WTC11 (cell line): Measurements from ENCODE around the gene PRAME. TPM values are rescaled to one million over a fixed set of nuclear protein-coding genes. Genes with fewer than 3 reads are reported as not detected.

ENCODE experiments used
- ATAC-seq: fragments of 200-7000 bp; cut with Tn5 transposase; 2 replicates; pipeline ENCODE4 v1.10.0; 2021; ENCODE audit warnings: mild to moderate bottlenecking, moderate library complexity
- CTCF ChIA-PET: fragments of 300-600 bp; sonication (Branson Sonifier 250); formaldehyde crosslinking; loops from one replicate; lab custom pipeline; 2021; ENCODE audit warnings: antibody characterized with exemption; lab: Charles Lee
- POLR2A ChIA-PET: fragments of 350-600 bp; sonication (Branson Sonifier 250); formaldehyde crosslinking; loops from one replicate; lab custom pipeline; 2021; ENCODE audit warnings: antibody characterized with exemption; lab: Charles Lee
- DNase-seq: peaks from one replicate; pipeline ENCODE4 v3.0.0; 2021; ENCODE audit warnings: low spot score
- H3K27ac Mint-ChIP-seq: 2 replicates; pipeline ENCODE4 v1.8.0; 2021; ENCODE audit warnings: mixed read lengths
- H3K27me3 Mint-ChIP-seq: 2 replicates; pipeline ENCODE4 v1.8.0; 2021; ENCODE audit warnings: low read depth, mild to moderate bottlenecking, moderate library complexity, mixed read lengths
- H3K36me3 Mint-ChIP-seq: 2 replicates; pipeline ENCODE4 v1.8.0; 2021; ENCODE audit warnings: mixed read lengths
- H3K4me1 Mint-ChIP-seq: 2 replicates; pipeline ENCODE4 v1.8.0; 2022; ENCODE audit warnings: mixed read lengths
- H3K4me3 Mint-ChIP-seq: 2 replicates; pipeline ENCODE4 v1.8.0; 2021; ENCODE audit warnings: mild to moderate bottlenecking, moderate library complexity, mixed read lengths
- H3K9me3 Mint-ChIP-seq: 2 replicates; pipeline ENCODE4 v1.8.0; 2021; ENCODE audit warnings: mixed read lengths
- CREM ChIP-seq: sonication (generic); formaldehyde crosslinking; IDR thresholded peaks from 2 replicates; pipeline ENCODE4 v1.8.1; 2022; ENCODE audit warnings: mild to moderate bottlenecking, missing genetic modification reagents, moderate library complexity
- SOX15 ChIP-seq: fragments of 250-450 bp; sonication (Bioruptor Pico); IDR thresholded peaks from 2 replicates; pipeline ENCODE4 v1.9.0; 2021; ENCODE audit warnings: mild to moderate bottlenecking
- total RNA-seq: library from RNA; stranded (reverse); gene quantifications from 3 replicates; pipeline ENCODE4 v1.2.3, GENCODE V29; 2021

The PRAME gene
- total RNA-seq, 1 experiment from 2014 or later = 1.5 TPM

DNA sequence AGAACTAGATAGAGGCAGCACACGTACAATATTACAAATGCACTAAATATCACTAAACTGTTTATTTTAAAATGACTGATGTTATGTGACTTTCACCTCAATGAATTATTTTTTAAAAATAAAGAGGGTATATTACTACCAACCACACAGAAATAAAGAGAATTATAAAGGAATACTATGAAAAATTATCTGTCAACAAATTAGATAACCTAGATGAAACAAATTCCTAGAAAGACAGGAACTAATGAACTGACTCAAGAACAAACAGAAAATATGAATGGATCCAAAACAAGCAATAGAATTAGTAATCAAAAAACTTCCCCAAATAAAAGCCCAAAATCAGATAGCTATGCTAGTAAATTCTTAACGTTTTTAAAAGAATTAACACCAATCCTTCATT is 60.8 kb downstream of the PRAME start:
- TF ChIP-seq SOX15 (no peak), CREM (CRISPR knock-in tag) (no peak)
- peaks cover 34% of the 10 kb centered on the region for H3K27me3 Mint-ChIP-seq
- ATAC-seq = no peak
- peaks cover 26% of the 10 kb centered on the region for H3K36me3 Mint-ChIP-seq
- ChIA-PET CTCF (interaction anchor here (1.4 kb wide), 1 partner anchor 78 kb away, joined by 3 read pairs; no protein-coding TSS in a partner anchor), POLR2A (interaction anchor here (0.7 kb wide), 1 partner anchor 194 kb away, joined by 5 read pairs; no protein-coding TSS in a partner anchor)
- no peak overlapping the region for H3K4me3 Mint-ChIP-seq
- H3K4me1 Mint-ChIP-seq = no peaks in the 10 kb centered on the region
- DNase-seq = no peak
- no peaks in the 10 kb centered on the region for H3K9me3 Mint-ChIP-seq
- no peak overlapping the region for H3K27ac Mint-ChIP-seq

Other genes starting within 250 kb of the PRAME start
- 5.9 to 7.7 TPM (median 7.0 TPM) in 3 replicates for gene ZNF280B, start 50.5 kb downstream of the PRAME start, total RNA-seq
- gene ZNF280A, start 39.0 kb downstream of the PRAME start, total RNA-seq = 0.22 to 0.44 TPM (median 0.30 TPM) in 3 replicates
- gene GGTLC2, start 85.3 kb upstream of the PRAME start, total RNA-seq = not detected in 3 replicates